IMR-90 (cell line): ENCODE data around the gene TXNL1. TPM values are rescaled to one million over a fixed set of nuclear protein-coding genes. Genes with fewer than 3 reads are reported as not detected.

ENCODE experiments used
- ATAC-seq: fragments of 200-7000 bp; cut with Tn5 transposase; 2 replicates; pipeline ENCODE4 v1.9.1; 2020; ENCODE audit warnings: low read depth, mild to moderate bottlenecking, moderate library complexity
- BruUV-seq: library from RNA; stranded (reverse); fragments of 400-500 nt; replicated peaks from 2 replicates; lab custom pipeline; 2021; lab: Mats Ljungman, UMichigan
- CTCF ChIA-PET: fragments of 300-600 bp; formaldehyde crosslinking; extraction: SDS; loops from one replicate; lab custom pipeline; 2021; ENCODE audit warnings: antibody characterized with exemption; lab: Yijun Ruan, JAX
- POLR2A ChIA-PET: fragments of 300-600 bp; sonication (Branson Sonifier 250); formaldehyde crosslinking; loops from one replicate; lab custom pipeline; 2022; ENCODE audit warnings: antibody characterized with exemption; ENCODE audit not compliant: unreplicated experiment; lab: Charles Lee
- DNase-seq: peaks from one replicate; pipeline ENCODE4 v3.0.0; 2013
- H2AFZ ChIP-seq: replicated peaks from 2 replicates; pipeline ENCODE3; 2013; ENCODE audit warnings: low read length, mild to moderate bottlenecking; ENCODE audit not compliant: poor library complexity
- H2AK5ac ChIP-seq: 2 replicates; pipeline ENCODE4 v1.6.1; 2013; ENCODE audit warnings: low read depth, low read length, inconsistent platforms
- H2AK9ac ChIP-seq: replicated peaks from 2 replicates; pipeline ENCODE3; 2013; ENCODE audit warnings: mild to moderate bottlenecking, low read depth, low read length, moderate library complexity; ENCODE audit not compliant: poor library complexity
- H2BK120ac ChIP-seq: 2 replicates; pipeline ENCODE4 v1.6.1; 2013; ENCODE audit warnings: low read depth, low read length, inconsistent platforms
- H2BK15ac ChIP-seq: 3 replicates; pipeline ENCODE4 v1.6.1; 2013; ENCODE audit warnings: low read depth, low read length, inconsistent platforms
- H2BK20ac ChIP-seq: 2 replicates; pipeline ENCODE4 v1.6.1; 2013; ENCODE audit warnings: low read depth, mild to moderate bottlenecking, inconsistent platforms, low read length, moderate library complexity
- H2BK5ac ChIP-seq: 2 replicates; pipeline ENCODE4 v1.6.1; 2013; ENCODE audit warnings: mild to moderate bottlenecking, low read depth, low read length, inconsistent platforms; ENCODE audit not compliant: poor library complexity, severe bottlenecking
- H3K14ac ChIP-seq: replicated peaks from 2 replicates; pipeline ENCODE4 v1.6.1; 2013; ENCODE audit warnings: low read depth, low read length, inconsistent platforms
- H3K18ac ChIP-seq: 2 replicates; pipeline ENCODE4 v1.6.1; 2013; ENCODE audit warnings: low read depth, low read length, control low read depth
- H3K23ac ChIP-seq: 2 replicates; pipeline ENCODE4 v1.6.1; 2013; ENCODE audit warnings: low read depth, low read length, inconsistent platforms
- H3K27ac ChIP-seq: 2 replicates; pipeline ENCODE4 v1.5.1; 2013; ENCODE audit warnings: mild to moderate bottlenecking, control low read depth, low read length; ENCODE audit not compliant: insufficient read depth
- H3K27me3 ChIP-seq: 2 replicates; pipeline ENCODE4 v1.6.1; 2013; ENCODE audit warnings: low read length; ENCODE audit not compliant: control insufficient read depth, insufficient read depth
- H3K36me3 ChIP-seq: 2 replicates; pipeline ENCODE4 v1.6.1; 2013; ENCODE audit warnings: low read length, mixed read lengths; ENCODE audit not compliant: control insufficient read depth, insufficient read depth
- H3K4ac ChIP-seq: 2 replicates; pipeline ENCODE4 v1.6.1; 2013; ENCODE audit warnings: low read depth, low read length, inconsistent platforms
- H3K4me1 ChIP-seq: 2 replicates; pipeline ENCODE4 v1.6.1; 2013; ENCODE audit warnings: low read length, mixed read lengths; ENCODE audit not compliant: control insufficient read depth, insufficient read depth
- H3K4me2 ChIP-seq: 2 replicates; pipeline ENCODE4 v1.6.1; 2013; ENCODE audit warnings: low read depth, mild to moderate bottlenecking, control low read depth, low read length, moderate library complexity
- H3K4me3 ChIP-seq: 2 replicates; pipeline ENCODE4 v1.5.1; 2013; ENCODE audit warnings: low read depth, mild to moderate bottlenecking, control low read depth, low read length, moderate library complexity; ENCODE audit not compliant: insufficient read depth
- H3K56ac ChIP-seq: 2 replicates; pipeline ENCODE4 v1.6.1; 2013; ENCODE audit warnings: low read length, inconsistent platforms; ENCODE audit not compliant: insufficient read depth; ENCODE audit errors: extremely low read depth
- H3K79me1 ChIP-seq, 2 experiments: 2 replicates each; pipeline ENCODE4 v1.6.1; 2013; ENCODE audit warnings: low read length in 2 of 2, inconsistent platforms in 1 of 2, low read depth in 1 of 2
- H3K9ac ChIP-seq: 2 replicates; pipeline ENCODE4 v1.6.1; 2013; ENCODE audit warnings: low read depth, low read length, control low read depth
- H3K9me1 ChIP-seq: 2 replicates; pipeline ENCODE4 v1.6.1; 2013; ENCODE audit warnings: low read length, inconsistent platforms; ENCODE audit not compliant: insufficient read depth
- H3K9me3 ChIP-seq: 2 replicates; pipeline ENCODE4 v1.6.1; 2013; ENCODE audit warnings: low read length; ENCODE audit not compliant: control insufficient read depth, insufficient read depth
- H4K20me1 ChIP-seq: 2 replicates; pipeline ENCODE4 v1.6.1; 2013; ENCODE audit warnings: low read length, inconsistent platforms; ENCODE audit not compliant: insufficient read depth
- H4K5ac ChIP-seq: 2 replicates; pipeline ENCODE4 v1.6.1; 2013; ENCODE audit warnings: mild to moderate bottlenecking, low read depth, low read length, control low read depth
- H4K8ac ChIP-seq, 2 experiments: 2 replicates each; pipeline ENCODE4 v1.6.1; 2013; ENCODE audit warnings: low read depth in 2 of 2, low read length in 2 of 2, control low read depth in 1 of 2, inconsistent platforms in 1 of 2
- H4K91ac ChIP-seq: 2 replicates; pipeline ENCODE4 v1.6.1; 2013; ENCODE audit warnings: low read depth, low read length, inconsistent platforms; ENCODE audit not compliant: insufficient read depth
- BHLHE40 ChIP-seq: fragments of 150-350 bp; IDR thresholded peaks from 2 replicates; pipeline ENCODE4 v1.6.1; 2016; ENCODE audit warnings: mild to moderate bottlenecking, low read depth, low read length
- FOS ChIP-seq: fragments of 150-350 bp; IDR thresholded peaks from 2 replicates; pipeline ENCODE4 v1.6.1; 2016; ENCODE audit warnings: low read depth, low read length
- NFE2L2 ChIP-seq: fragments of 150-350 bp; IDR thresholded peaks from 2 replicates; pipeline ENCODE4 v1.6.1; 2016; ENCODE audit warnings: low read depth, mild to moderate bottlenecking, low read length
- RAD21 ChIP-seq: IDR thresholded peaks from 2 replicates; pipeline ENCODE4 v1.6.1; 2012; ENCODE audit warnings: low read length, improper control_type of control experiment
- RCOR1 ChIP-seq: IDR thresholded peaks from 2 replicates; pipeline ENCODE4 v1.6.1; 2012; ENCODE audit warnings: mild to moderate bottlenecking, low read length, improper control_type of control experiment; ENCODE audit not compliant: insufficient replicate concordance
- WGBS, 2 experiments: methylation state at CpG; one replicate each; pipeline versions ENCODE4 v1.1.5 to v1.1.7; 2013; ENCODE audit warnings: missing lambda C conversion rate in 2 of 2; ENCODE audit not compliant: insufficient read length in 1 of 2; ENCODE audit errors: extremely low coverage in 2 of 2; 5-methylcytosine and 5-hydroxymethylcytosine counted together
- dilution Hi-C: fragments of 300-500 bp; cut with HindIII; formaldehyde crosslinking; loops from one replicate; pipeline ENCODE4 v1.14.3; 2018; ENCODE audit warnings: low sequenced_read_pairs; ENCODE audit not compliant: unreplicated experiment
- in situ Hi-C: fragments of 300-500 bp; cut with MboI; formaldehyde crosslinking; loops from 3 replicates; pipeline ENCODE4 v1.14.3; 2019; ENCODE audit warnings: low sequenced_read_pairs, inconsistent platforms, mixed read lengths
- intact Hi-C: fragments of 100-400 bp; cut with micrococcal nuclease; formaldehyde crosslinking; loops from 2 replicates; pipeline ENCODE4 v1.10.0; 2022
- polyA plus RNA-seq, 3 experiments: library from polyadenylated mRNA; depleted of rRNA; stranded (reverse); fragments of >200 nt; gene quantifications; 2 replicates each; pipeline ENCODE4 v1.2.3, GENCODE V29; 2012; ENCODE audit warnings: low replicate concordance in 1 of 3
- total RNA-seq: library from RNA; depleted of rRNA; stranded (reverse); fragments of >200 nt; gene quantifications from 2 replicates; pipeline ENCODE4 v1.2.3, GENCODE V29; 2012
- TF ChIP-seq, protein P1 (sequence below): fragments of 150-350 bp; IDR thresholded peaks from 2 replicates; pipeline ENCODE4 v1.6.1; 2016; ENCODE audit warnings: low read depth, mild to moderate bottlenecking, low read length, moderate library complexity, borderline replicate concordance

Gene TXNL1
- total and polyA plus RNA-seq, 2 of the 4 experiments (the other 2 are of a cell fraction), result 38.7 to 62.5 TPM

- no CpG with 5 or more reads among the region's 3 CpGs for WGBS, 2 experiments
- ATAC-seq, result no peak
- dilution Hi-C loops (no loop called here), intact Hi-C loops (no loop called here), in situ Hi-C loops (loop anchor here (25.0 kb wide), 1 partner anchor 1468 kb away; no protein-coding TSS in a partner anchor)
- H3K27me3 ChIP-seq, result no peaks in the 10 kb centered on the region
- H2AFZ ChIP-seq, result no peak overlapping the region
- H4K8ac ChIP-seq, result no peak overlapping the region
- no peaks in the 10 kb centered on the region for H3K36me3 ChIP-seq
- POLR2A ChIA-PET, result no interaction called here
- H3K18ac ChIP-seq, result no peak overlapping the region
- no peak overlapping the region for H3K9ac ChIP-seq
- H3K4ac ChIP-seq, result no peak overlapping the region
- no peak overlapping the region for H3K4me3 ChIP-seq
- no peak overlapping the region for H4K91ac ChIP-seq
- no peak overlapping the region for H2BK15ac ChIP-seq
- no peaks in the 10 kb centered on the region for H3K9me3 ChIP-seq
- H3K14ac ChIP-seq, result no peak overlapping the region
- H2BK5ac ChIP-seq, result no peak overlapping the region
- no peak overlapping the region for H3K27ac ChIP-seq
- H4K20me1 ChIP-seq, result no peaks in the 10 kb centered on the region
- no peaks in the 10 kb centered on the region for H3K79me1 ChIP-seq
- BruUV-seq, result no TSS peak
- H3K9me1 ChIP-seq, result peaks cover 2% of the 10 kb centered on the region
- H3K23ac ChIP-seq, result no peak overlapping the region
- H3K4me2 ChIP-seq, result no peak overlapping the region
- TF ChIP-seq NFE2L2 (no peak), RAD21 (no peak), FOS (no peak), BHLHE40 (no peak), RCOR1 (no peak)
- TF ChIP-seq, protein P1, sequence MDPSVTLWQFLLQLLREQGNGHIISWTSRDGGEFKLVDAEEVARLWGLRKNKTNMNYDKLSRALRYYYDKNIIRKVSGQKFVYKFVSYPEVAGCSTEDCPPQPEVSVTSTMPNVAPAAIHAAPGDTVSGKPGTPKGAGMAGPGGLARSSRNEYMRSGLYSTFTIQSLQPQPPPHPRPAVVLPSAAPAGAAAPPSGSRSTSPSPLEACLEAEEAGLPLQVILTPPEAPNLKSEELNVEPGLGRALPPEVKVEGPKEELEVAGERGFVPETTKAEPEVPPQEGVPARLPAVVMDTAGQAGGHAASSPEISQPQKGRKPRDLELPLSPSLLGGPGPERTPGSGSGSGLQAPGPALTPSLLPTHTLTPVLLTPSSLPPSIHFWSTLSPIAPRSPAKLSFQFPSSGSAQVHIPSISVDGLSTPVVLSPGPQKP, result no peak
- no peak overlapping the region for H2AK9ac ChIP-seq
- H2BK20ac ChIP-seq, result no peak overlapping the region
- H3K4me1 ChIP-seq, result peaks cover 7% of the 10 kb centered on the region
- CTCF ChIA-PET, result no interaction called here
- H2AK5ac ChIP-seq, result no peak overlapping the region
- no peak overlapping the region for H3K56ac ChIP-seq
- no peak overlapping the region for H2BK120ac ChIP-seq
- no peak for DNase-seq
- H4K5ac ChIP-seq, result no peak overlapping the region
Observed at GRCh38 chr18:56580026-56580425, 58.4 kb downstream of the TXNL1 start.
